ENCODE measurements around the gene CFAP74.

- TF ChIP-seq CTCF (IDR thresholded peaks at IDR 0.05 in 4 of 5, conservative IDR thresholded peaks at IDR 0.05 in 1 of 5): no peak
- TF ChIP-seq POLR2A (IDR thresholded peaks at IDR 0.05): no peak
These were observed 35.7 kb upstream of the CFAP74 start for GRCh38 chr1:2039251-2039650.
